HG03575 (cell line): ENCODE measurements around the gene IGF2R.
"Not testable (repeated sequence)": the region's sequence is repeated elsewhere in the genome, so short reads cannot be mapped to it uniquely, and the experiment has no call there.

Source experiments
- ATAC-seq: cut with Tn5 transposase; IDR thresholded peaks from one replicate; pipeline ENCODE4 v1.9.1; 2021; ENCODE audit not compliant: unreplicated experiment, insufficient number of reproducible peaks, low FRiP score; ENCODE audit errors: extremely low read depth

The IGF2R gene

DNA sequence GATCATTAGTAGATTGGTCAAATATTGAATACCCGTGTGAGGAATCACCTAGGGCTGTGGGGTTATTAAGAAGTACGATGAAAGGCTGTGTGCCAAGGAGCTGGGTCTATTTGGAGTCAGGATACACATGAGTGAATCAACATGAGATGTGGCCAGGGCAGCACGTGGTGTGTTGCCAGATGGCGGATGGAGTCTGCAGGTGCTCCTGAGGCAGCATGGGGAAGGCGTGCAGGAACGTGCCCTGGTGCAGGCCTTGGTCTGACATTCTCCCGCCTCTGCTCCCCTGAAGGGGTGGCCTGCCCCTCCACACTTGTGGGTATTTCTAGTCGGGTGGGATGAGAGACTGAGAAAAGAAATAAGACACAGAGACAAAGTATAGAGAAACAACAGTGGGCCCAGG is 113.7 kb downstream of the IGF2R start:
- no peak for ATAC-seq

DNA sequence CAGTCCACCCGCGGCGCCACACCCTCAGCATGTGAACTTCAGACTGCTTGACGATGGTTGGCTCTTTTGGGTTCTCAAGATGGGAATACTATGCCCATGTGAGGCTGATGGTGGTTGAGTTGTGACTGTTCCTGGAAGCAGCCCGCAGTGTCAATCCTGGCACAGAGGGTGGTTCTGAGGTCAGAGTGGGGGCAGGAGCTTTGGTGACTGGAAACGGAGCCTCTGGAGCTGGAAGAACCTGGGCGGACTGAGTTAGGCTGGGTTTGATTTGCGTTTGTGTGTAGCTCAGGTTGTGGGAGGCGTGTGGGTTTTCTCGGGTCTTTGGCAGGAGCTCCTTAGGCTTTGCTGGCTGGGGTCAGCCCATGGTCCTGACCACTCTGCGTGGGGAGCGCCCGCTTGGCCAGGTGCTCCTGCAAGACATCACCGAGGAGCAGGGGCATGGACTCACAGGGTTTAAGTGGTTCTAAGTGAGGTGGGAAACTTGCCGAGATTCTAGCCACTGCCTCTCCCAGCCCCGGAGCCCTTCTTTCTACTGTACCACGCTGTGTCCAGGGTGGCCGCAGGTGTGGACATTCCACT is 115.4 kb downstream of the IGF2R start:
- no peak for ATAC-seq

DNA sequence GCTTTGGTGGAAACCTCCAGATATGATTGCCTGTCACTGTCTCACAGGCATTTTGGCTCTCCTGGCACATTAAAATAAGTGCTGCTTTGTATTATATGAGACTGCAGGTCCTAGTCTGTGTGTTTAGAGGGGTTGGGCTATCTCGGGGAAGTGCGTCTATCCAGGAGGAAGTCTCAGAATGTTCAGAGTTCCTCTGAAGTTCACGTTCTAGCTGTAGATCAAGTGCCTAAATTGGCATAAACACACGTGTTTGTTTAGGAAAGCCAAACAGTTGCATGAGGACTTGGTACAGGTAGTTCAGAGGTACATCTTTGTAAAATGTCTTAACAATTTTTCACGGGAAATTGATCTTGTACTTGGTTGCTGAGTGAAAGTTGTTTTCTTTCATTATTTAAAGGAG is 116.3 kb downstream of the IGF2R start:
- ATAC-seq: no peak

DNA sequence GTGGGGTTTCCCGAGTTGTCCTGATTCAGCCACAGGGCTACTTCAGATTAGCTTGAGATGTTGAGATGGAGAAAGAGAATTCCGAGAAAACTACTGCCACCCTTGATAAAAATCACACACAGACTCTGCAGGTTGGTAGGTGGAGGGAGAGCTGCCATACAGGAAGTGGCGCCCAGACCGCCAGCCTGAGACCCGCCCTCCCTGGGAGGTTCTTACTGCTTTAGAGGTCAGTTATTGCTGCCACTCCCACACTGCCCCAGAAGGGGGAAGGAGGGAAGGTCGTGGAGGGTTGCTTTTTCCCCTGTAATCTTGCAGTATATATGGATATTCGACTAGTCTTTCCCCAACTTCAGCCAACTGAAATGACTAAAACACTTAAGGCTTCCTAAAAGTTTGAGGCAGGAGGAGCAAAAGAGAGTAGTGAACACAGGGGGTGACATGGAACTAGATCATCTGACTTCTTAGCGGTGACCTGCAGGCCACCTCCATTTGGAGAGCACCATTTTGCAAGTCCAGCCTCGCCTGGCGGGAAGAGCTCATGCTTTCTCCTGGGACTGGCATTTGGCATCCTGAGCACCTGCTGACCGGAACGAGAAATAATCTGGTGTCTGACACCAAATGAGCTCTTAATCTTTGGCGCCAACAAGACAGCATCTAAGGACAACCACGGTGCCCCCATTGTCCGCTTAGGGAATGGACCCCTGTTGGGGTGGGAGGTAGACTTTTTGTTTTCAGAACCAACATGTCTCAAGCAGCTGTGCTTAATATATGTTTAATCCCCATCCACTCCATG is 117.0 kb downstream of the IGF2R start:
- ATAC-seq: no peak

DNA sequence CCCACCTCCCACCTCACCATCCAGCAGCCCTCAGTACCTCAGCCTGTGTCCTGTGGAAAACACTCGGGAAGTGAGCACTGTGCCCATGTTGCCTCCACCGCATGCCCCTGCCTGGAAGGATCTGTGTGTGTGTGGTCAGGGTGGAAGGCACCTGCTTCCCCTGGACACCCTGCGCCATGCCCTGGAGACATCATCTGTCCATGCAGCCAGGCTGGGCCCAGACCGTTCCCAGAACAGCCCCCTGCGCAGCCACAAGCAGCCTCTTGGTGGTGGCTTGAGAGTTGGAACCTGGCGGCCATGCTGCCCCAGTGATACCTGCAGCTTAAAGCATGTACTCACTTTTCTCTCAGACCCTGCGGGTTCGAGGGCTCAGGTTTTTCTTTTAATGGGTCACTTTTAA is 117.9 kb downstream of the IGF2R start:
- no peak for ATAC-seq

DNA sequence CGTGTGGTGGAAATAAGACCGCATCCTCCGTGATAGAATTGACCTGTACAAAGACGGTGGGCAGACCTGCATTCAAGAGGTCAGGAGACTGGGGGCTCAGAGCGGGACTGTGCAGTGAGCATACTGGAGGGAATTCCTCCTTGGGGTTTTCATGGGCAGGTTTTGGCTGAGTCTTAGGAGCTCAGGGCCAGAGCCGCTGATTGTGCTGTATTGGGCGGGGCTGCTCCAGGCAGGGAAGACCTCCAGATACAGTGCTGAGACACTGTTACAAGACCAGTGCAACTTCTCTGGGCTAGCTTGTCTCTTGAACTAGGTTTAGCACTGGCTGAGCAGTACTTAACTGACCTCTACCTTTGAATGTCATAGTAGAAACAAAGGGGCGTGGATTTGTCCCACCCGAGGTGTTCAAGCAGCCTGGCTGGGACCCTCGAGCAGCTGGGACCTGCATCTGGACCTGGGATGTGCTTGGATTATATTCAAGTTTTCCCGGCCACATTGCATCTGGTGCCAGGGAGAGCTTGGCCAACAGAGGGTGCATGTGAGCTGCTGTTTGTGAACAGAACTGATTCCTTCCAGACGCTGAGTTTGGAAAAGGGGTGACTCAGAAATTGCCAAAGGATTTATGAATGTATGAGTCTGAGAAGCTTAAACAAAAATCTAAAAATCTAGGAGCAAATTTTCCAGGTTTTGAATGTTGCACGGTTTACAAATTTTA is 119.3 kb downstream of the IGF2R start:
- ATAC-seq: no peak

DNA sequence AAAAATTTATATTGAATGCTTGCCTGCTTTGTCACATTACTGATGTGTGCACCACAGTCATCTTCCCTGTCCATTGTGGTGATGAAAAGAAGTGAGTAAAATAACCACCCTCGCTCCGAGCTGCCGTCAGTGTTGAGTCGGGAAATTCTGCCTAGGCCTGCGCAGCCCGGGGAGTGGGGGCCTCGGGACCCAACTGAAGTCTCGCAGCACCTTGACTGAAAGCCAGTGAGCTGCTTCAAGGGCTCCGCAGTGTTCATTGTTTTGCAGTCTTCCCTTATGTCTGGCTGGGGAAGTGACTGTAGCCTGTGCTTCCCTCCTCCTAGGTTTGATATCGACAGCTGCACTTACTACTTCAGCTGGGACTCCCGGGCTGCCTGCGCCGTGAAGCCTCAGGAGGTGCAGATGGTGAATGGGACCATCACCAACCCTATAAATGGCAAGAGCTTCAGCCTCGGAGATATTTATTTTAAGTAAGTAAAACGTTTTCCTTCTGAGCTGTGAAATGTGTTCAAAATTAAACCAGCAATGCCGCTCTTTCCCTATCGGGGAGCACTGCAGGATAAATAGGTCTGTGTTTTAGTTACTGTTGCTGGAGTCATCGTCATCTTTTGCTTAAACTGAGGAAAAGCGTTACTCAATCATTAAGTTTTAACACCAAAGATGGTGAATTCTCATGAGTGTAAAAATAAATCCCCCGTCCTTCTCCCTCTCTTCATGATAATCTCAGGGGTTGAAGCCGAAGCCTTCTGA is 120.1 kb downstream of the IGF2R start:
- no peak for ATAC-seq

DNA sequence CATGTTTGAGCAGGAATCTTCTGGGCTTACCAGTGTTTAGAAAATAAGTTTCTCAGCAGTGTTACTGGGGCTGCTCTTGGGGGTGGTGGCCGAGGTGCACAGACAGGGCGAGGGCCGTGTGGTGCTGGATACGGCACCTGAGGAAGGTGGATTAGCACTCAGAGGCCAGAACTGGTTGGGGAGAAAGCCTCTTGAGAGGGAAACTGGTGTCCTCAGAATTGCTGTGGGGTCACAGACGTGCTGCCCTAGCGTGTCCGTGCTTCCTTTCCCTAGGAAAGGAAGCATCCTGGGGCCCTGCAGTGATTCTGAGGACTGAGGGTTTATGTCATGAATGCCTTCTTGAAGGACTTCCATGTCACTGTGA is 120.6 kb downstream of the IGF2R start:
- no peak for ATAC-seq

DNA sequence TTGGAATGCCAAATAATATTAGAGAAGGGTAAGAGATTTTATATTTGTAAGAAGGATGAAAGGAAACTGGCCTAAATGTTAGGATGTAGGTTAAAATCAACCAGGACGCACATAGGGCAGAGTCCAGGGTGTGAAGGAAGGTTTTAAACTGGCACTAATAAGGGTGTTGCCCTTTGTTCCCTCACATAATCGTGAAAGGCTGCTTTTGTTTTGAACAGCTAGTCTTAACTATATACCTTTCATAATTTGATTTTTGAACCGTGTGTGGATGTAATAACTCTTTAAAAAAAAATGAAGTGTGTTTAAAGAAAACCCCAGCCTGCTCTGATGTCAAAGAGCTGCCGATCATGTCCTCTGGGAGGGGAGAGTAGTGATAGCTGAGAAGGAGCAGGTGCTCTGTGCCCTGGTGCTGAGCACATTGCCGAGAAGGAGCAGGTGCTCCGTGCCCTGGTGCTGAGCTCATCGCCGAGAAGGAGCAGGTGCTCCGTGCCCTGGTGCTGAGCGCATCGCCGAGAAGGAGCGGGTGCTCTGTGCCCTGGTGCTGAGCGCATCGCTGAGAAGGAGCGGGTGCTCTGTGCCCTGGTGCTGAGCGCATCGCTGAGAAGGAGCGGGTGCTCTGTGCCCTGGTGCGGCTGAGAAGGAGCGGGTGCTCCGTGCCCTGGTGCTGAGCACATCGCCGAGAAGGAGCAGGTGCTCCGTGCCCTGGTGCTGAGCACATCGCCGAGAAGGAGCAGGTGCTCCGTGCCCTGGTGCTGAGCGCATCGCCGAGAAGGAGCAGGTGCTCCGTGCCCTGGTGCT is 121.8 kb downstream of the IGF2R start:
- not testable (repeated sequence) for ATAC-seq

DNA sequence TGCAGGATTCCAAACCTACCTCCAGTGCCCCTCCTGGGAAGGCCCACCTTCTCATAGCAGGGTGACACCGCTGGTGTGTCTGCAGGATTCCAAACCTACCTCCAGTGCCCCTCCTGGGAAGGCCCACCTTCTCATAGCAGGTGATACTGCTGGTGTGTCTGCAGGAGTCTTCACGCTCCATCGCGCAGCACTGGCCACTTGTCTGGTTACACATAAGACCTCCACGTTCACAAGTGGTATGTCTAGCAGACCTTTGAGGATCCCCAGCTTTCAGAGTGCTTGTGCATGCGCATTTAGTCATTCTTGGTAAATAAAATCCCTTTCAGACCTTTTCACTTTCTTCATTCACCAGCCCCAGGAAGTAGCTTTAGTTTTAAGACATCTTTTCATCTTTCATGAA is 123.3 kb downstream of the IGF2R start:
- ATAC-seq: not testable (repeated sequence)

DNA sequence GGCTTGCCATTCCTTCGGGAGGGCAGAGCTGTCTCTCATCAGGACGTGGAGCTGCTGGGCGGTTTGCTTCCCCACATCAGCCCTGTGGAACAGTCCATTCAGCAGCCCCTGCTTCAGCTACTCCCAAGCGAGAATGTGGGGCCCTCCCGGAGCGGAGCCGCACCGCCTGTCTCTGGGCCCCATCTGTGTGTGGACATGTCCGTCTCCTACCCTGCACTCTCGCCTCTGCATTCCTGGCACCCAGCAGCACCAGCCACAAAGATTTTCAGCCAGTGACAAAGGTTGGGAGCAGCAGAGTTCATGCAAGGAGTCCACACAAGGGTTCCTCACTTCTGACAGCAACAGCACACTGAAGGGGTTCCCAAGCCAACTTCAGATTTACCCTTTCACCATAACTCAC is 123.7 kb downstream of the IGF2R start:
- ATAC-seq: no peak

DNA sequence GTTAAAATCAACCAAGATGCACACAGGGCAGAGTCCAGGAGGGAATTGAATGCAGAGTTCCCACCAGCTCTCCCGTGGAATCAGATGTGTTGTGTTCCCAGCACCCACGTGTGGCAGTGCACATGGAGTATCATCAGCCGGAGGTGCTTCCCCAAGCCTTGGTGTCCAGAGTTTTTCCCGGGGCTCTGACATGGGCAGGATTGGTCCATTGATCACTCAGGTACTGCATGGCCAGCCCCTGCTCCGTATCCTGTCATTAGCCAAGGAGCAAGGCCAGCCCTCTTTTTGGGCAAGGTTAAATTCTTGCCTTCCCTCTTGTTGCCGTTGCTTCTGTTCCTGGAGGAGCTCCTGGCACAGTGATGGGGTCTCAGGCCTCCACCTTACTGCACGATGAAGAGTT is 124.2 kb downstream of the IGF2R start:
- ATAC-seq: no peak

DNA sequence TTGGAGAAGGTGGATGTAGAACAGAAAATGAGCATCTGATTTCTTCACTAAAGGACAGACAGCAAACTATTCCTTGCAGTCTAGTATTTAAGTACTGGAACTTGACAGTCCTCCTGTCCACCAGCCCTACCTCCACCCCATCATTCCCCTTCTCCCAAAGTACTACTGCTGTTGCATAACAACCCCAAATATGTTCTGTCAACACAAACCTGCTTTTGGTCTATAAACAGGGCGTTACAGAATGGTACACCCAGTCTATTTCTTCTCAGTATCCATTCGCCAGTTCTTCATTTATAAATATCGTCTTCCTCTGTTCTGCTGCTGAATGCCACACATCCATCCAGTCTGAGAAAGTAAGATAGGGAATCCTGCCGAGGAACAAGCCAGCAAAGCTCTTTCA is 125.1 kb downstream of the IGF2R start:
- no peak for ATAC-seq

DNA sequence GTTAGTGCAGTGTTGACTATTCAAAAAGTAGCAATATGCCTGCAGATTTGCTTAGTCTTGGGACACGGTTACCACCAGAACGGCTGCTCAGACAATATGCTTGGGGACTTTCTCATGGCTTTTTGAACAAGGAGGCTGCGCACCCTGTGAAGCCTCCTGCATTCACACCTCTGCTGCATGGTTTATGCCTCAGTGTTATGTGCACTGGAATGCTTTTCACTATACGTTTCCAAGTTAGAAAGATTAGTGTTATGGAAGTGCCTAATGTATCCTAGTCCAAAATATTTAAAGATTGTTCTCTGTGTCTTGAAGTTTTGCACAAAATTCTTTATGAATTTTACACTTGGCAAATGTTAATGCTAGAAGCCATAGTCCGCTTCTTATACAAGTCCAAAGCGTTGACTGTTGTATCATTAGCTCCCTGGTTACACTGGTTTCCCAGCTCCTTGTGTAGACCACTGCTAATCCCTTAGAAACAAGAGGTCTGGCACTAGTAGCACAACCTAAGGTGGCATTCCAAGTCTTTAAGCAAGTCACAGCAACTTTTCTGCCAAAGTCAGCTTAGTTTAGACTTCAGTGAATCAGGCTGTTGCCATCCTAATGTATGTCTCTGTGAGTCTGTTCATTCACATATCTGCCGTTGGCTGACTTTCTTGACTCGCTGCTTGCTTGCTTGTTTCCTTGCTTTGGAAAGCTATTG is 126.4 kb downstream of the IGF2R start:
- no peak for ATAC-seq

DNA sequence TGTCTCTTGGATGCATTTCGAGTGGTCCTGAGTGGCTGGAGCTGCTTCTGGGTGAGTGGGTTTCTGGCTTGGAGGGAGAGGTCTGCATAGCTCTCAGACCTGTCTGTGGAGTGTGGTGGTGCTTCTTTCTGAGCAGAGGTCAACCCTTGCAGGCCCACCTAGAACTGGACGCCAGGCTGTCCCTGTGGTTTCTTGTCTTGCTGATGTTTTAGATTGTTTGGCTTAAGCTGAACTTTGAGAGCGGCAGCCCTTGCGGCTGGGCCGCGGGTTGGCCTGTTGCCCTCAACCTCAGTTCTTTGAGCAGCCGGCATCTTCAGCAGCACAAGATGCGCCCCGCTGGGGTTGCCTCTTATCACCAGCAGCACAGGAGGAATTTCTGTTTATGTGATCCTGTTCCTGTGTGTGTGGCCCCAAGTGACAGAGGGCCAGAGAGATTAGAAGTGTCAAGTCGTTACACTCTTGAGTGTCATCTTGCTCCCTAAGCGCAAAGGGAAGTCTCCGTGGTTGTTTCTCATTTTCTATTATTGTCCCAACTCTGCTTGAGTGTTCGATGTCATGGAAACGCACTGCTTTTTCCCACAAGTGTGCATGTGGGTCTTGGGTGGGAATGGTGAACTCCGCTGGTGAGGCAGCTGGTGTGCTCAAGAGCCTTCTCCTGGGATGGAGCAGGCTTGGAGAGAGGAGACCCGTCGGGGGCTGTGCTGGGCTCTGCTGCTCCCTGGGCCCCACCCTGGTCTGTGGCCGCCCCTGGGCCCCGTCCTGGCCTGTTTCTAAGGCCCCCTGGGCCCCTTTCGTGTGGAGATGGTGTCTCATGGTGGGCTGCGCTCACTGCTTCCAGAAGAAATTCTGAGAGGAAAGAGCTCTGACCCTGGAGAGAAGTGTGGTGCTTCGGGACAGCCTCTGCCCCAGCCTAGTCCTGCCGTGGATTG is 132.7 kb downstream of the IGF2R start:
- no peak for ATAC-seq

DNA sequence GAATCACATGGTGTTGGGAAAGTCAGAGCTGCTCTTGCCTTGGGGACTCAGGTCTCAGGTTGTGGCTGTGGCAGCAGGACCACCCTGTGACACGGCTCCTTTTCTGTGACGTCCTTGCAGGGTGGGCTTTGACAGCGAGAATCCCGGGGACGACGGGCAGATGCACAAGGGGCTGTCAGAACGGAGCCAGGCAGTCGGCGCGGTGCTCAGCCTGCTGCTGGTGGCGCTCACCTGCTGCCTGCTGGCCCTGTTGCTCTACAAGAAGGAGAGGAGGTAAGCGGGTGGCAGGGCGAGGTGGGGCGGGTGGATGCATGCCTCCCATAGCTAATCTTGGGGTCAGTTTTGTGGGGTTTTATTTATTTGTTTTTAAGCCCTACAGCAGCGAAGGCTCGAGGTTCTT is 133.5 kb downstream of the IGF2R start:
- no peak for ATAC-seq
